Esophagus muscularis mucosa (tissue), 4 donors: ENCODE measurements around the gene FBXO31.

Experiments used
- EP300 ChIP-seq: sonication (generic); formaldehyde crosslinking; IDR thresholded peaks from one replicate; pipeline ENCODE4 v1.6.1; 2017; ENCODE audit warnings: antibody characterized with exemption
- POLR2AphosphoS5 ChIP-seq, 2 donors: sonication (generic); formaldehyde crosslinking; IDR thresholded peaks; one replicate each; pipeline ENCODE4 v1.6.1; 2017; ENCODE audit warnings: antibody characterized with exemption in 2 of 2
- TF ChIP-seq, protein P1 (sequence below), 3 experiments: fragments of 200-600 bp in 2 of 3; fragments of 450-650 bp in 1 of 3; sonication (generic) in 2 of 3; IDR thresholded peaks; one replicate each; pipeline ENCODE4 v1.5.1; 2017 to 2019; ENCODE audit warnings: antibody characterized with exemption in 3 of 3, mild to moderate bottlenecking in 2 of 3, moderate library complexity in 1 of 3

DNA sequence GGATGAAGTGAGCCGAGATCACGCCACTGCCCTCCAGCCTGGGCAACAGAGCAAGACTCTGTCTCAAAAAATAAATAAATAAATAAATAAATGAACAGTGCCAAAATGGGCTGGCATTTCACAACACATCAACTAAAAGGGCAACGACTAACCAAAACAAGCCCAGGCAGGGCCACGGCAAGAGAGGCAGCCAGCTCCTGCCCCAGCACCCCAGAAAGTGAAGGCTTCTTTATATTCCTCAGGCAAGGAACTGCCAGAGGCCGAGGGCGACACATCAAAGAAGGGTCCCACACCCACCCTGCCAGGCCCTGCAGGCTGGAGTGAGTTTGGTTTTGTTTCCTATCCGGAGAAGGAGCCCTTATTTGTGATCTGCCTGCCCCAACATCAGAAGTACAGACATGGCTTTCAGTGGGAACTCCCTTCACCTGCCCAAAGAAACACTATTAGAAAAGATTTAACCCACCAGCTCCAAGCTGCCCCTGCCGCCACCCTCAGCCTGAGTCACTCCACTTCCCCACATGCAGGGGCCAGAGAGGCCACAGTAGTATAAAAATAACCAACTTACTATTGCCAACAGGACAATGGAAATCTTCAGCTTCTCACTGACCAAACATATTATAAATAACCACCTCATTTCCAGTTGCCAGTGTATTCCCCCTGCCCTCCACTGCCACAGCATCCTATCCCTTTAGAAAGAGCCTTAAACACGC is 8.0 kb downstream of the FBXO31 start:
- no peak for TF ChIP-seq POLR2AphosphoS5 (IDR thresholded peaks at IDR 0.05)
- TF ChIP-seq, protein P1, sequence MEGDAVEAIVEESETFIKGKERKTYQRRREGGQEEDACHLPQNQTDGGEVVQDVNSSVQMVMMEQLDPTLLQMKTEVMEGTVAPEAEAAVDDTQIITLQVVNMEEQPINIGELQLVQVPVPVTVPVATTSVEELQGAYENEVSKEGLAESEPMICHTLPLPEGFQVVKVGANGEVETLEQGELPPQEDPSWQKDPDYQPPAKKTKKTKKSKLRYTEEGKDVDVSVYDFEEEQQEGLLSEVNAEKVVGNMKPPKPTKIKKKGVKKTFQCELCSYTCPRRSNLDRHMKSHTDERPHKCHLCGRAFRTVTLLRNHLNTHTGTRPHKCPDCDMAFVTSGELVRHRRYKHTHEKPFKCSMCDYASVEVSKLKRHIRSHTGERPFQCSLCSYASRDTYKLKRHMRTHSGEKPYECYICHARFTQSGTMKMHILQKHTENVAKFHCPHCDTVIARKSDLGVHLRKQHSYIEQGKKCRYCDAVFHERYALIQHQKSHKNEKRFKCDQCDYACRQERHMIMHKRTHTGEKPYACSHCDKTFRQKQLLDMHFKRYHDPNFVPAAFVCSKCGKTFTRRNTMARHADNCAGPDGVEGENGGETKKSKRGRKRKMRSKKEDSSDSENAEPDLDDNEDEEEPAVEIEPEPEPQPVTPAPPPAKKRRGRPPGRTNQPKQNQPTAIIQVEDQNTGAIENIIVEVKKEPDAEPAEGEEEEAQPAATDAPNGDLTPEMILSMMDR (IDR thresholded peaks at IDR 0.05) = no peak
- TF ChIP-seq EP300 = no peak
